C4-2B (cell line): ENCODE results near the gene GALNT14.

Experiments used
- ZFX ChIP-seq: fragments of 450-650 bp; IDR thresholded peaks from 2 replicates; pipeline ENCODE4 v1.6.1; 2017
- TF ChIP-seq, protein P1 (sequence below): fragments of 450-650 bp; conservative IDR thresholded peaks from 2 replicates; pipeline ENCODE4 v1.5.1; 2017; ENCODE audit warnings: mild to moderate bottlenecking

DNA sequence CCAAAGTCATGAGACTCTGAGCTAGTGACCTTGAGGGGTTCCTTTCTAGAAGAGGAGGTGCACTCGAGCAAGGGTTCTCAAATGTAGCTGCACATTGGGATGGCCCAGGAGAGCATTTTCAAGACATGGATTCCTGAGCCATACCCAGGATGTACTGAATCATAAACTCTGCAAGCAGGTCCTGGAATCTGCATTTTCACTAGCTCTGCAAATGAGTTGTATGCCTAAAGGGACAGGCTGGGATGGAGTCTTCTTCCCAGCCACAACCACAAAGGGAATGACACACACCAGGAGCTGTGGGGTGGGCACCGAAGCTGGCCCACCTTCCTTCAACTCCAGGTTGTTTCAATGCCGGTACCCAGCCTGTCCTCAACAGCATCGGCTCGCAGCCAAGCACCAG, 90.6 kb downstream of the GALNT14 start:
- TF ChIP-seq, protein P1, sequence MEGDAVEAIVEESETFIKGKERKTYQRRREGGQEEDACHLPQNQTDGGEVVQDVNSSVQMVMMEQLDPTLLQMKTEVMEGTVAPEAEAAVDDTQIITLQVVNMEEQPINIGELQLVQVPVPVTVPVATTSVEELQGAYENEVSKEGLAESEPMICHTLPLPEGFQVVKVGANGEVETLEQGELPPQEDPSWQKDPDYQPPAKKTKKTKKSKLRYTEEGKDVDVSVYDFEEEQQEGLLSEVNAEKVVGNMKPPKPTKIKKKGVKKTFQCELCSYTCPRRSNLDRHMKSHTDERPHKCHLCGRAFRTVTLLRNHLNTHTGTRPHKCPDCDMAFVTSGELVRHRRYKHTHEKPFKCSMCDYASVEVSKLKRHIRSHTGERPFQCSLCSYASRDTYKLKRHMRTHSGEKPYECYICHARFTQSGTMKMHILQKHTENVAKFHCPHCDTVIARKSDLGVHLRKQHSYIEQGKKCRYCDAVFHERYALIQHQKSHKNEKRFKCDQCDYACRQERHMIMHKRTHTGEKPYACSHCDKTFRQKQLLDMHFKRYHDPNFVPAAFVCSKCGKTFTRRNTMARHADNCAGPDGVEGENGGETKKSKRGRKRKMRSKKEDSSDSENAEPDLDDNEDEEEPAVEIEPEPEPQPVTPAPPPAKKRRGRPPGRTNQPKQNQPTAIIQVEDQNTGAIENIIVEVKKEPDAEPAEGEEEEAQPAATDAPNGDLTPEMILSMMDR: no peak
- TF ChIP-seq ZFX: no peak
